WTC11 (cell line): ENCODE results near the gene OR52M1.

Experiments
- ETV6 ChIP-seq: sonication (generic); formaldehyde crosslinking; IDR thresholded peaks from 2 replicates; pipeline ENCODE4 v1.8.1; 2022; ENCODE audit warnings: mild to moderate bottlenecking, missing genetic modification reagents
- MYBL2 ChIP-seq: sonication (generic); formaldehyde crosslinking; IDR thresholded peaks from 2 replicates; pipeline ENCODE4 v1.8.1; 2023; ENCODE audit warnings: mild to moderate bottlenecking, moderate library complexity, missing genetic modification reagents
- NR1H2 ChIP-seq: sonication (generic); formaldehyde crosslinking; IDR thresholded peaks from 2 replicates; pipeline ENCODE4 v1.9.0; 2021; ENCODE audit warnings: mild to moderate bottlenecking, moderate library complexity, missing genetic modification reagents
- SMAD3 ChIP-seq: sonication (generic); formaldehyde crosslinking; IDR thresholded peaks from 2 replicates; pipeline ENCODE4 v1.8.0; 2022; ENCODE audit warnings: missing genetic modification reagents, mild to moderate bottlenecking, borderline replicate concordance
- TEAD4 ChIP-seq: sonication (generic); formaldehyde crosslinking; IDR thresholded peaks from 2 replicates; pipeline ENCODE4 v1.8.0; 2022; ENCODE audit warnings: mild to moderate bottlenecking, missing genetic modification reagents
- TF ChIP-seq, protein P1 (sequence below): fragments of 200-600 bp; IDR thresholded peaks from 2 replicates; pipeline ENCODE4 v1.8.0; 2022; ENCODE audit warnings: antibody characterized with exemption

DNA sequence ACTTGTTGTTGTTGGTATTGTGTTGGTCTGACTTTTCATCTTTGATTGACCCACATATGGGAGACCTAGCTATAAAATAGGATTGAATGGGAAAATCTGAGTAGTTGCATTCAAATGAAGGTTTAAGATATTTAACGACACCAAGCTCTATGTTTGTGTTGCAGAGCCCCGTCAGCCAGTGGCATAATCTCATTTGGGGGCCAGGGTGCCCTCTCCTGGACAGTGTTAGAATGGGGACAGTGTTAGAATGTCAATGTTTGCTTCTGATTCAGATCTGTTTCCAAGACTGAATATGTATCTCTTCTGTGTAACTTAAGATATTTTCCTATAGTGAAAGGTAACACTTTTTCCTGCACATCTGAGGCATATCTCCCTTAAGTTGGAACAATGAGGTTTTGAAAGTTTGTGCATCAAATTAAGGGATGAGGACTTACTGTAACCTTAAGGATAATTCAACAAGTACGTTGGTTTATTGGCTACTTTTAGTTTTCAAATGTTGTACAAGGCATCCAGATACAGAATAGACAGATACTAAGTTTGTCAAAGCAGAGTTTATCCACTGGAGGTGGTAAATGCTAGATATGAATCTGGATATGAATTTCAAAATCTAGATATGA, 5.3 kb upstream of the OR52M1 start:
- TF ChIP-seq ETV6 = no peak
- TF ChIP-seq NR1H2 = no peak
- TF ChIP-seq, protein P1, sequence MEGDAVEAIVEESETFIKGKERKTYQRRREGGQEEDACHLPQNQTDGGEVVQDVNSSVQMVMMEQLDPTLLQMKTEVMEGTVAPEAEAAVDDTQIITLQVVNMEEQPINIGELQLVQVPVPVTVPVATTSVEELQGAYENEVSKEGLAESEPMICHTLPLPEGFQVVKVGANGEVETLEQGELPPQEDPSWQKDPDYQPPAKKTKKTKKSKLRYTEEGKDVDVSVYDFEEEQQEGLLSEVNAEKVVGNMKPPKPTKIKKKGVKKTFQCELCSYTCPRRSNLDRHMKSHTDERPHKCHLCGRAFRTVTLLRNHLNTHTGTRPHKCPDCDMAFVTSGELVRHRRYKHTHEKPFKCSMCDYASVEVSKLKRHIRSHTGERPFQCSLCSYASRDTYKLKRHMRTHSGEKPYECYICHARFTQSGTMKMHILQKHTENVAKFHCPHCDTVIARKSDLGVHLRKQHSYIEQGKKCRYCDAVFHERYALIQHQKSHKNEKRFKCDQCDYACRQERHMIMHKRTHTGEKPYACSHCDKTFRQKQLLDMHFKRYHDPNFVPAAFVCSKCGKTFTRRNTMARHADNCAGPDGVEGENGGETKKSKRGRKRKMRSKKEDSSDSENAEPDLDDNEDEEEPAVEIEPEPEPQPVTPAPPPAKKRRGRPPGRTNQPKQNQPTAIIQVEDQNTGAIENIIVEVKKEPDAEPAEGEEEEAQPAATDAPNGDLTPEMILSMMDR = peak; percentile 47
- no peak for TF ChIP-seq MYBL2 (CRISPR knock-in tag)
- TF ChIP-seq TEAD4 = no peak
- no peak for TF ChIP-seq SMAD3
